NB4 (cell line): ENCODE data around the gene RABGEF1.

ENCODE experiments used
- POLR2A ChIP-seq: IDR thresholded peaks from 2 replicates; pipeline ENCODE4 v1.6.1; 2011; ENCODE audit warnings: mild to moderate bottlenecking; ENCODE audit not compliant: insufficient read length; ENCODE audit errors: extremely low read depth
- TF ChIP-seq, protein P1 (sequence below): IDR thresholded peaks from one replicate; pipeline ENCODE4 v1.5.1; 2012; ENCODE audit warnings: low read depth, low read length

DNA sequence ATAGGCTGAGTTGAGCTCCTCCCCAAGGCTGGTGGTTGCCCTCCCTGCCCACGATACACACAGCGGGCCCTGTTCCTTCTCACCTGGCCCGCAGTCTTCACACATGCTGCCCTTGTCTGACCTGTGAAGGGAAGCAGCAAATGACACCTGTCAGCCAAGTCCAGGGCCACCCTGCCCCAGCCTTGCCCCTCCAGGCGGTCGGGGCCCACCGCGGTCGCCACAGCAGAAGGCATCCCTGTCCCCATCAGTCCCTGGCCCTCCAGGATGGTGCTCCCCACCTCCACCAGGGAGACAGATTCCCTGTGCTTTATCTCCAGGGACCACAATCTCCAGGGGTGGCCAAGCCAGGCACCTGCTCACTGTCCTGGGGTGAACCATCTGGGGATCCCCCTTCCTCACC, 99.3 kb downstream of the RABGEF1 start:
- TF ChIP-seq, protein P1, sequence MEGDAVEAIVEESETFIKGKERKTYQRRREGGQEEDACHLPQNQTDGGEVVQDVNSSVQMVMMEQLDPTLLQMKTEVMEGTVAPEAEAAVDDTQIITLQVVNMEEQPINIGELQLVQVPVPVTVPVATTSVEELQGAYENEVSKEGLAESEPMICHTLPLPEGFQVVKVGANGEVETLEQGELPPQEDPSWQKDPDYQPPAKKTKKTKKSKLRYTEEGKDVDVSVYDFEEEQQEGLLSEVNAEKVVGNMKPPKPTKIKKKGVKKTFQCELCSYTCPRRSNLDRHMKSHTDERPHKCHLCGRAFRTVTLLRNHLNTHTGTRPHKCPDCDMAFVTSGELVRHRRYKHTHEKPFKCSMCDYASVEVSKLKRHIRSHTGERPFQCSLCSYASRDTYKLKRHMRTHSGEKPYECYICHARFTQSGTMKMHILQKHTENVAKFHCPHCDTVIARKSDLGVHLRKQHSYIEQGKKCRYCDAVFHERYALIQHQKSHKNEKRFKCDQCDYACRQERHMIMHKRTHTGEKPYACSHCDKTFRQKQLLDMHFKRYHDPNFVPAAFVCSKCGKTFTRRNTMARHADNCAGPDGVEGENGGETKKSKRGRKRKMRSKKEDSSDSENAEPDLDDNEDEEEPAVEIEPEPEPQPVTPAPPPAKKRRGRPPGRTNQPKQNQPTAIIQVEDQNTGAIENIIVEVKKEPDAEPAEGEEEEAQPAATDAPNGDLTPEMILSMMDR, result no peak
- no peak for TF ChIP-seq POLR2A
